ENCODE results near the gene ADARB1.

The ADARB1 gene

DNA sequence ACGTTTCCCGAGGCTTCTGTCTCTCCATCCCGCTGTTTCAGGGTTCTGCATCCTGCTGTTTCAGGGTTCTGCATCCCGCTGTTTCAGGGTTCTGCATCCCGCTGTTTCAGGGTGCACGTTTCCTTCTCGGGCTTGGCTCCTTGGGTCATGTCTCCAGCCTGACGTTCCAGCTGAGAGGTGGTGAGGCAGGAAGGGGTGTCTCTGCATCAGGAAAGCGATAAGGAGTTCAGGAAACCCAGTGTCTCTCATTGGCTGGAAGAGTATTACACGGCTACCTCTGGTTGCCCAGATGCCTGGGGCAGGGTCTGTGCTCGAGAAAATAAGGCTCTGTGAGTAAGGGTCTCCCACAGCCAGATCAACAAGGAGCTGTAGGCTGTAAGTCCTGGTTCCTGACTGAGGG, 21.1 kb downstream of the ADARB1 start (continued):
- TF ChIP-seq, protein P1, sequence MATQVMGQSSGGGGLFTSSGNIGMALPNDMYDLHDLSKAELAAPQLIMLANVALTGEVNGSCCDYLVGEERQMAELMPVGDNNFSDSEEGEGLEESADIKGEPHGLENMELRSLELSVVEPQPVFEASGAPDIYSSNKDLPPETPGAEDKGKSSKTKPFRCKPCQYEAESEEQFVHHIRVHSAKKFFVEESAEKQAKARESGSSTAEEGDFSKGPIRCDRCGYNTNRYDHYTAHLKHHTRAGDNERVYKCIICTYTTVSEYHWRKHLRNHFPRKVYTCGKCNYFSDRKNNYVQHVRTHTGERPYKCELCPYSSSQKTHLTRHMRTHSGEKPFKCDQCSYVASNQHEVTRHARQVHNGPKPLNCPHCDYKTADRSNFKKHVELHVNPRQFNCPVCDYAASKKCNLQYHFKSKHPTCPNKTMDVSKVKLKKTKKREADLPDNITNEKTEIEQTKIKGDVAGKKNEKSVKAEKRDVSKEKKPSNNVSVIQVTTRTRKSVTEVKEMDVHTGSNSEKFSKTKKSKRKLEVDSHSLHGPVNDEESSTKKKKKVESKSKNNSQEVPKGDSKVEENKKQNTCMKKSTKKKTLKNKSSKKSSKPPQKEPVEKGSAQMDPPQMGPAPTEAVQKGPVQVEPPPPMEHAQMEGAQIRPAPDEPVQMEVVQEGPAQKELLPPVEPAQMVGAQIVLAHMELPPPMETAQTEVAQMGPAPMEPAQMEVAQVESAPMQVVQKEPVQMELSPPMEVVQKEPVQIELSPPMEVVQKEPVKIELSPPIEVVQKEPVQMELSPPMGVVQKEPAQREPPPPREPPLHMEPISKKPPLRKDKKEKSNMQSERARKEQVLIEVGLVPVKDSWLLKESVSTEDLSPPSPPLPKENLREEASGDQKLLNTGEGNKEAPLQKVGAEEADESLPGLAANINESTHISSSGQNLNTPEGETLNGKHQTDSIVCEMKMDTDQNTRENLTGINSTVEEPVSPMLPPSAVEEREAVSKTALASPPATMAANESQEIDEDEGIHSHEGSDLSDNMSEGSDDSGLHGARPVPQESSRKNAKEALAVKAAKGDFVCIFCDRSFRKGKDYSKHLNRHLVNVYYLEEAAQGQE (tag by site-specific recombination; IDR thresholded peaks at IDR 0.05): no peak
- TF ChIP-seq ZNF274 (IDR thresholded peaks at IDR 0.05; ENCODE audit: low read length) (no peak), ZNF274 (tag by site-specific recombination; IDR thresholded peaks at IDR 0.05; ENCODE audit: borderline replicate concordance) (no peak), PBX3 (CRISPR knock-in tag; IDR thresholded peaks at IDR 0.05) (no peak), MEIS1 (CRISPR knock-in tag; IDR thresholded peaks at IDR 0.05; ENCODE audit: borderline replicate concordance) (no peak), ZNF280D (tag by site-specific recombination; IDR thresholded peaks at IDR 0.05) (no peak), REPIN1 (tag by site-specific recombination; IDR thresholded peaks at IDR 0.05; ENCODE audit: low read depth) (no peak)
- TF ChIP-seq, protein P2, sequence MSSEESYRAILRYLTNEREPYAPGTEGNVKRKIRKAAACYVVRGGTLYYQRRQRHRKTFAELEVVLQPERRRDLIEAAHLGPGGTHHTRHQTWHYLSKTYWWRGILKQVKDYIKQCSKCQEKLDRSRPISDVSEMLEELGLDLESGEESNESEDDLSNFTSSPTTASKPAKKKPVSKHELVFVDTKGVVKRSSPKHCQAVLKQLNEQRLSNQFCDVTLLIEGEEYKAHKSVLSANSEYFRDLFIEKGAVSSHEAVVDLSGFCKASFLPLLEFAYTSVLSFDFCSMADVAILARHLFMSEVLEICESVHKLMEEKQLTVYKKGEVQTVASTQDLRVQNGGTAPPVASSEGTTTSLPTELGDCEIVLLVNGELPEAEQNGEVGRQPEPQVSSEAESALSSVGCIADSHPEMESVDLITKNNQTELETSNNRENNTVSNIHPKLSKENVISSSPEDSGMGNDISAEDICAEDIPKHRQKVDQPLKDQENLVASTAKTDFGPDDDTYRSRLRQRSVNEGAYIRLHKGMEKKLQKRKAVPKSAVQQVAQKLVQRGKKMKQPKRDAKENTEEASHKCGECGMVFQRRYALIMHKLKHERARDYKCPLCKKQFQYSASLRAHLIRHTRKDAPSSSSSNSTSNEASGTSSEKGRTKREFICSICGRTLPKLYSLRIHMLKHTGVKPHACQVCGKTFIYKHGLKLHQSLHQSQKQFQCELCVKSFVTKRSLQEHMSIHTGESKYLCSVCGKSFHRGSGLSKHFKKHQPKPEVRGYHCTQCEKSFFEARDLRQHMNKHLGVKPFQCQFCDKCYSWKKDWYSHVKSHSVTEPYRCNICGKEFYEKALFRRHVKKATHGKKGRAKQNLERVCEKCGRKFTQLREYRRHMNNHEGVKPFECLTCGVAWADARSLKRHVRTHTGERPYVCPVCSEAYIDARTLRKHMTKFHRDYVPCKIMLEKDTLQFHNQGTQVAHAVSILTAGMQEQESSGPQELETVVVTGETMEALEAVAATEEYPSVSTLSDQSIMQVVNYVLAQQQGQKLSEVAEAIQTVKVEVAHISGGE (tag by site-specific recombination; conservative IDR thresholded peaks at IDR 0.05; ENCODE audit: low read depth): no peak

DNA sequence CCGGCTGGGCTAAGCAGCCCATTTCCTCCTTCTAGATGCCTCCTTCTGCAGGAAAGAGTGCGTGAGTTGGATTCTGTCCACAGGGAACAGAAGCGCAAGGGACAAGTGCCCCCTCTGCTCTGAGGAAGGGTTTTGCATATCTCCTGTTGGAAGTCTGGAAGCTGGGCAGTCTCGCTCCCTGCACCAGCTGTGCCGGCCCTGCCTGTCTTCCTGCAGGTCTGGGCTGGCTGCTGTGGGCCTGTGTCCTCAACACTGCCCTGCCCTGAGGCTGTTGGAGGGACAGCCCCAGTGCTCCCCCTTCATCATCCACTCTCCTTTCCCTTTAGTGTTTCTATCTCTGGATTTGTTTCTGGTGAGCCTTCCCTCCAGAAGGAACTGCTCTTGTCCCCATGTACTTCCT, 21.8 kb downstream of the ADARB1 start:
- POLR2A ChIA-PET: no interaction called here
- H3K4me3 ChIP-seq (ENCODE audit: low read depth, low read length): no peak overlapping the region
- CTCF ChIA-PET: interaction anchor here (4.4 to 6.9 kb wide), 2 partner anchors 32 to 42 kb away, joined by 40 to 70 read pairs; no protein-coding TSS in a partner anchor
- no peaks in the 10 kb centered on the region for H3K4me1 ChIP-seq (ENCODE audit: control insufficient read depth, insufficient read depth, low read length)
- TF ChIP-seq ZNF239 (tag by site-specific recombination; IDR thresholded peaks at IDR 0.05): no peak
- no peak for TF ChIP-seq ZNF658 (tag by site-specific recombination; IDR thresholded peaks at IDR 0.05)
- no peak for TF ChIP-seq KLF16 (tag by site-specific recombination; IDR thresholded peaks at IDR 0.05)
- no peak overlapping the region for H3K27ac ChIP-seq (ENCODE audit: extremely low read depth, low read depth, low read length)
- no peaks in the 10 kb centered on the region for H3K36me3 ChIP-seq (ENCODE audit: control insufficient read depth in 2 of 2, insufficient read depth in 1 of 2, low read length in 2 of 2)
- H3K9me3 ChIP-seq (ENCODE audit: control insufficient read depth, insufficient read depth, low read depth, low read length): no peaks in the 10 kb centered on the region

GRCh38 chr21:45097827-45098387, 23.5 kb downstream of the ADARB1 start:
- Histone ChIP-seq H3K4me3 (ENCODE audit: low read depth, low read length) (no peak overlapping the region), H3K27ac (ENCODE audit: extremely low read depth, low read depth, low read length) (no peak overlapping the region), H3K36me3 (ENCODE audit: control insufficient read depth in 2 of 2, insufficient read depth in 1 of 2, low read length in 2 of 2) (no peaks in the 10 kb centered on the region), H3K9me3 (ENCODE audit: control insufficient read depth, insufficient read depth, low read depth, low read length) (no peaks in the 10 kb centered on the region), H3K4me1 (ENCODE audit: control insufficient read depth, insufficient read depth, low read length) (no peaks in the 10 kb centered on the region)
- POLR2A ChIA-PET: no interaction called here
- CTCF ChIA-PET: interaction anchor here (0.9 to 6.9 kb wide), 9 partner anchors 10 to 791 kb away, joined by 3 to 70 read pairs (median 6); no protein-coding TSS in a partner anchor
- no peak for TF ChIP-seq ZNF747 (tag by site-specific recombination; IDR thresholded peaks at IDR 0.05)
- TF ChIP-seq WT1 (tag by site-specific recombination; IDR thresholded peaks at IDR 0.05): no peak
- TF ChIP-seq ZNF138 (tag by site-specific recombination; IDR thresholded peaks at IDR 0.05; ENCODE audit: borderline replicate concordance): no peak
- no peak for TF ChIP-seq ZBTB1 (tag by site-specific recombination; IDR thresholded peaks at IDR 0.05)
- no peak for TF ChIP-seq ZNF423 (tag by site-specific recombination; IDR thresholded peaks at IDR 0.05)
- TF ChIP-seq, protein P1 (tag by site-specific recombination; IDR thresholded peaks at IDR 0.05): peak; percentile 57; the same call in 1 of the 2 replicates
